Measurements from ENCODE around the gene RIOK3.

- no peak for TF ChIP-seq CTCF (IDR thresholded peaks at IDR 0.05; ENCODE audit: poor library complexity, severe bottlenecking)
- TF ChIP-seq REST (IDR thresholded peaks at IDR 0.05; ENCODE audit: borderline replicate concordance), result no peak
- TF ChIP-seq RAD21 (conservative IDR thresholded peaks at IDR 0.05), result no peak
- TF ChIP-seq EP300 (conservative IDR thresholded peaks at IDR 0.05; ENCODE audit: poor library complexity, severe bottlenecking), result no peak
- TF ChIP-seq POLR2AphosphoS5 (IDR thresholded peaks at IDR 0.05), result no peak
These were observed 47.5 kb upstream of the RIOK3 start for GRCh38 chr18:23405636-23406035.
